HG02938 (cell line): ENCODE results near the gene ANO1.
"Not testable (repeated sequence)": the region's sequence is repeated elsewhere in the genome, so short reads cannot be mapped to it uniquely, and the experiment has no call there.

Experiments
- ATAC-seq: cut with Tn5 transposase; IDR thresholded peaks from one replicate; pipeline ENCODE4 v1.9.1; 2021; ENCODE audit warnings: mild to moderate bottlenecking, moderate library complexity; ENCODE audit not compliant: unreplicated experiment

The ANO1 gene

DNA sequence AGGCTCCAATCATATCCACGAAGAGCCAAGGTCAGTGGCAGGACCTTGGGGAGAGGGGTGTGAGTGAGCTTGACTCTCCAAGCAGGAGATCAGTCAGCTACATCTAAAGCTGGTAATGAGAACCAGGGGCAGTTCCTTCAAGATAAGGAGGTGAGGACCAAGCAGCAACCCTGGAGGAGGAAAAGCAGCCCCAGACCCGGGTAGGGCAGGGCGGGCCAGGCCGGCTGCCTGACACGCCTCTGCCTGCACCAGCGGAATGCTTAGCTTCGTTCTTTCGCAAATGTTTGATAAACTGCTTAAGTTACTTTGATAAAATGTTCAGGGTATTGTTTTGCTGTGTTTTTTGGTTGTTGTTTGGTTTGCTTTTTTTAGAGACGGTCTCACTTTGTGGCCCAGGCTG is 106.3 kb downstream of the ANO1 start:
- no peak for ATAC-seq

DNA sequence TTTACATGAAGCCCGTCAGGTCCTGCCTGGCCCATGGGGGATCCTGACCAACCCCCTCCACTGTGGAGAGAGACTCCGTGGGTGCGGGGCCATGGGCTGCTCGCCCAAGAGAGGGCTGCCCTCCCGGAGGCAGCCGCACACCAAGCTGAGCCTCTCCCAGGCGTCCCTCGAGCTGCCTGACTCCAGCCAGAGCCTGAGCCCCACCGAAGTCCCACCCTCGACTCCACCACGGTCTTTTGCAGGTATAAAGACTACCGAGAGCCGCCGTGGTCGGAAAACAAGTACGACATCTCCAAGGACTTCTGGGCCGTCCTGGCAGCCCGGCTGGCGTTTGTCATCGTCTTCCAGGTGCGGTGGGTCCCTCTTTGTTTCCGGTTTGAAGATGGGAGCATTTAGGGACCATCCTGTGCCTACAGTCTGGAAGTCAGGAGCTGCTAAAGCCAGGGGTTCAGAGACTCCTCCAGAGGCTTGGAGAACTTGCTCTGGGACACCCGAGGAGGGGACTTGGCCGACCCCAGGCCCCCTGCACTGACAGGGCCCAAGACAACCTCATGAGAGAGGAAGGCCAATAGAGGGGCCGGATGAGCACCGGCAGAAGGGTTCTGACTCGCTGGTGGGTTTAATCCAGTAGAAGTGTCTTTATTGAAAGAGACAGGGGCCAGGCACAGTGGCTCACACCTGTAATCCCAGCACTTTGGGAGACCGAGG is 107.4 kb downstream of the ANO1 start:
- no peak for ATAC-seq

GRCh38 chr11:70186420-70186819 is 108.3 kb downstream of the ANO1 start:
- no peak for ATAC-seq

DNA sequence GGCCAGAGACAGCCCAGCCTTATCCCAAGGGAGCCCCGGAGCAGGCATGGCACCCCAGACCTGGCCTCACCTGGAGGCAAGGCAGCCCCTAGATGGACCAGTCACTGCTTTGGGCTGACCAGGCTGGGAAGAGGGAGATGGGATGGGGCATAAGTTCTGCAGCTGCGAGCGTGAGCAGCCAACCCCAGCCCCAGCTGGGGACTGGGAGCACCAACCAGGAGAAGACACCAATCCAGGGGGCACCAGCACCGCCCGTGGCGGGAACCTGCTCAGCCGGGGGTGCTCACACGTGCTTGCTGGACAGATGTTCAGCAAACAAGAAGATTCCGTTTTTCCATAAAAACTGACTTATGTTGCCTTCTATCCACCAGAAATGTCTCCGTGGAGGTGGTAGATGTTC is 108.8 kb downstream of the ANO1 start:
- no peak for ATAC-seq

- ATAC-seq, result no peak
Measured at GRCh38 chr11:70187771-70188170, 109.7 kb downstream of the ANO1 start.

DNA sequence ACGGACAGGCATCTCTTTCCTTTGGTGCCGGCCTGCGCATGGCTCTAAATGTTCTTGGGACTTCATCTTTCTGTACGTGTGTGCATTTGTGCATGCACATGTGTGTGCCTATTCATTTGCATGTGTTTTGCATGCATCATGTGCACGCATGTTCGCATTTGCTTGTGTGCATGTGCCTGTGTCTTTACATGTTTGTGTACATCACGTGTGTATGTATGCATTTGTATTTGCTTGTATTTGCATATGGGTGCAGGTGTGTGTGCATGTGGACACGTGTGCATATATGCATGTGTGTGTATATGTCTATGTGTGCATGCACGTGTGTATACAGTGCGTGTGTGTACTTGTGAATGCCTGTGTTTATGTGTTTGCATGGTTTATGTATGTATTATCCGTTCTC is 111.5 kb downstream of the ANO1 start:
- ATAC-seq, result no peak

GRCh38 chr11:70191495-70192140 is 113.5 kb downstream of the ANO1 start:
- ATAC-seq, result no peak

DNA sequence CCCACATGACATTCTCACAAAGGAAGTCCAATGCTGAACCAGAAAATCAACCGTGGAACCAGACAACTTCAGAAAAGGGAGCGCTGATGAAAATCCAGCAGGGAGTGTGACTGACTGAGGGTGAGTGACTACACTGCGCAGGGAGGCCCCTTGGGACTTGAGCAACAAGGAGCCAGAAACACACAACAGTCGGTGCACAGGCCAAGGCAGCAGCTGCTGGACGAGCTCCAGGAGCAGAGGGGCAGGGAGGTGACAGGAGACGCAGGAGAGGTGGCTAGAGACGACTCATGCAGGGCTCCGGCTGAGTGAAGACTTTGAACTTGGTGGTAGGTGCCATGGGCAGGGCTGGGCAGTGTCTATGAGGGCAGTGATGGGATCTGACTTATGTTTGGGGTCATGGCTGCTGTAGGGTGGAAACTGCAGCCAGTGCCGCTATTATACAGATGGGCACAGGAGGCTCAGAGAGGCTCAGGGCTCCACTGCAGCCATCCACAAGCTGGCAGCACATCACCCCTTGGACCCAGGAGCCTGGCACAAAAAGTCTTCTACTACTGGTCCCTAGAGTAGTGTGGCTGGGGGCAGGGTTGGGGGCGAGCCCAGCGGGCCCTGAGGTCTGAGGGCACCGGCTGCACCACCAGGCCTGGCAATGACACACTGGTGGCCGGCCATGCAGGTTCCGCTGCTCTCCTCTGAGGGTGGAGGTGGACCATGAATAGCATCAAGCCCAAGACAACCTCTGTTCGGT is 114.7 kb downstream of the ANO1 start:
- ATAC-seq, result no peak

DNA sequence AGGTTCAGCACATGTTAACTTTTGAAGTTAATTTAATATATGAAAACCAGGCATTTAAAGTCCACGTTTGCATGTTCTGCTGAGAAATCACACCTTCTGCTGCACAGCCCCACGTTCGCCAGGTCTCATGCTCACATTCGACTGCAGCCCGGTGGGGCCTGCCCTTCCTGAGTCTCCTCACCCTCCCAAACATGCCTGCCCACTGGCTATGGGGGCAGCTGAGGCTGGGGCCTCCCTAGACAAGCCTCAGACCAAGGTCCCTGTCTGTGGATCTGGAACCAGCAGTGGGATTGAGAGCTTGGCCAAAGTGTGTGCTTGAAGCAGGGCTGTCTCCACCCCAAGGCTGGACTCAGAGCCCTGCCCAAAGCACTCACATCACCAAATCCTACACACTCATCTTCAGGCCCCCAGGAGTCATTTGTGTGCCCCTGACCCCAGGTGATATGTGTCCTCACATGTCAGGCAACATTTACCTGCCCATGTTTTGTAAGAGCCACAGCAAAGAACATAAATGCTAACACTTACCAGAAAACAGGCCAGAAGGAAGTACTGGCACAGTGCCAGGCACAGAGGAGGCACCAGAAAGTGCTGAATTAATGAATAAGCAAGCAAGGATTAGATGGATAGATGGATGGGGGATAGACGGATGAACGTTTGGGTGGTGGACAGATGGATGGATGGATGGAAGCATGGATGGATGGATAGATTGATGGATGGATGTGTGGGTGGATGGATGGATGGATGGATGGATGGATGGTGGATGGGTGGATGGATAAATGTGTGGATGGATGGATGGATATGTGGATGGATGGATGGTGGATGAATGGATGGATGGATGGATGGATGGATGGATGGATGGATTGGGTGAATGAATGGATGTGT is 115.5 kb downstream of the ANO1 start:
- no peak for ATAC-seq

DNA sequence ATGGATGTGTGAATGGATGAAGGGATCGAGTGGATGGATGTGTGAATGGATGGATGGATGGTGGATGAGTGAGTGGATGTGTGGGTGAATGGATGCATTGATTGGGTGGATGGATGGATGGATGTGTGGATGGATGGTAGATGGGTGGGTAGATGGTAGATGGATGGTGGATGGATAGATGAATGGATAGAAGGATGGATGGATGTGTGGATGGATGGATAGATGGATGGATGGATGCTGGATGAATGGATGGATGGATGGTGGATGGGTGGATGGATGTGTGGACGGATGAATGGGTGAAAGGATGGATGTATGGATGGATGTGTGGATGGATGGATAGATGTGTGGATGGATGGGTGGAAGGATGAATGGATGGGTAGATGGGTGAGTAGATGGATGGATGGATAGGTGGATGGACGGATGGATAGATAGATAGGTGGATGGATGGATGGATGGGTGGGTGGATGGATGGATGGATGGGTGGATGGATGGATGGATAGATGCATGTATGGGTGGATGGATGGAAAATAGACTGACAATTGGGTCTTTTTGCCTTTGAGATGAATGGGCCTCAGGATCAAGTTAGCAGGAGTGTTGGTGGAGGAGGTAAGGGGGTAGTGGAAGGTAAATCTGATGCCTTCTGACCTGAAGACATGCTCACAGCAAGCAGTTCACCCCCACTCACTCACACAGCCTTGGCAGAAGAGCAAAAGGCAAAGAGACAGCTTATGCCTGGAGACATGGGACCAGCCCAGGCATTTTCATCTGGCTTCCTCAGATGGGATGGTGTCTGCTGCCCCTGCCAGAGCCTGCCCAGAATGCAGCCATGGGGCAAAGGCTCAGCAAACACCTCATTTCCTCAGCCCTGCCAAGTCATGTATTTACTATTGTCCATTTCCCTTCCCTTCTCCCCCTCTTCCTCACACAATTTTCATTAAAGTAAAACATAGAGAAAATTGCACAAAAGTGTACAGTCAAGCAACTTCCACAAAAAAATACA is 117.0 kb downstream of the ANO1 start:
- no peak for ATAC-seq

- ATAC-seq, result no peak
Measured at GRCh38 chr11:70200212-70200844, 122.2 kb downstream of the ANO1 start.

- not testable (repeated sequence) for ATAC-seq
Measured at GRCh38 chr11:70201047-70201446, 122.9 kb downstream of the ANO1 start.

GRCh38 chr11:70201882-70202861 is 124.1 kb downstream of the ANO1 start:
- ATAC-seq, result no peak

- peak; percentile 64 for ATAC-seq
Measured at GRCh38 chr11:70202920-70203750, 125.0 kb downstream of the ANO1 start, which contains the start of gene FADD. FADD (plus strand) TSS chr11:70203296; CDS start chr11:70203460, 164 bp downstream.

DNA sequence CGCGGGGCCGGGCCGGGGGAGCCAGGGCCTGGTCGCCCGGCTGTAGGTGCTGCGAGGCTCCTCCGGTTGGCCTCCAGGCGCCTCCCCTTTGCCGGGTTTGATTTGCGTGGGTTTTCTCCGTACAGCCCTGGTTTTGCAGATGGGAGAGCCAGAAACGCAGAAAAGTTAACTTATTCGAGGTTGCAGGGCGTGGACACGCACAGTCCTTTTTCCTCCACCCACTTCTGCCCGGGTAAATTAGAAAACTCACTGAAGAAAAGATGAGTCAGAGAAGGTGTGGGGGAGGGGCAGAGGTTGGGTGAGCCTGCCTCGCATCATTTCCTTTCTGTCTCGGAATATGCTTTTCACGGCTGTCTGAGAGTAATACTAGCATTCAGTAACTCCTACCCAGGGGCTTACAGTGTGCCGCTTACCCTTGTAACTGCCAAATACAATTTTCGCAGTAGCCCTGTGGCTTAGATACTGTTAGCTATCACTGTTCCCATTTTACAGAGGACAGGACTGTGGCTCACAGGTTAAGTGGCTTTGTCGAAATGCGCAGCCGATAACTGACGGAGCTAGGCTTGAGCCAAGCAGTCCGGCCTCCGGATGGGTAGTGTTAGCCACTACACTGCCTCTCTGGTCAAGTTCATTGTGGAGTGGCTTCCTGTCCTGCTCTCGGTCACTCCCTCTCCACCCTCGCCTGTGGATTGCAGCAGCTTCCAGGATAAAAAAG is 125.8 kb downstream of the ANO1 start:
- ATAC-seq, result peak; percentile 32

DNA sequence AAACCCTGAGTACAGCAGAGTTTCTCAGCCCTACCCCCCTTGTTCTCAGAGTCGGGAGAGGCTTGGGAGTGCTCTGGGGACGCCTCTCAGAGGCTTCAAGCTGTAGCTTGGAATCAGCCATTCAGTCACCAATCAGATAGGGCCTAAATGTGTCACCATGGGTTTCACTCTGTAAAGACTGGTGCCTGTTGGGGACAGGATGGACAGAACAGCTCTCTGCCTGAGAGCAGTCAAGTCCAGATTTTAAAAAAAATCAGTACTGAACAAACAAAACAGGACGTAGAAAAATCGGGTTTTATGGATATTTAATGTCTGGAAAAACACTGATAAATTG is 126.3 kb downstream of the ANO1 start:
- no peak for ATAC-seq
